HuH-7.5 (cell line): ENCODE data around the gene SIGLEC10.
"Not testable (repeated sequence)": the region's sequence is repeated elsewhere in the genome, so short reads cannot be mapped to it uniquely, and the experiment has no call there.

ENCODE experiments used
- DNase-seq: peaks from one replicate; pipeline ENCODE4 v3.0.0; 2011; ENCODE audit warnings: low spot score

SIGLEC10 gene

GRCh38 chr19:51439021-51439465, 21.6 kb upstream of the SIGLEC10 start:
- no peak for DNase-seq

- DNase-seq: no peak
Measured at GRCh38 chr19:51434456-51434855, 17.0 kb upstream of the SIGLEC10 start.

- no peak for DNase-seq
Measured at GRCh38 chr19:51433043-51433442, 15.6 kb upstream of the SIGLEC10 start.

- no peak for DNase-seq
Measured at GRCh38 chr19:51431124-51431523, 13.7 kb upstream of the SIGLEC10 start.

GRCh38 chr19:51430221-51430620, 12.8 kb upstream of the SIGLEC10 start:
- DNase-seq: no peak

GRCh38 chr19:51427201-51427600, 9.8 kb upstream of the SIGLEC10 start:
- DNase-seq: no peak

GRCh38 chr19:51422053-51422448, 4.6 kb upstream of the SIGLEC10 start:
- DNase-seq: peak; percentile 76

GRCh38 chr19:51421229-51422052, 4.0 kb upstream of the SIGLEC10 start:
- no peak for DNase-seq

- not testable (repeated sequence) for DNase-seq
Measured at GRCh38 chr19:51420511-51420910, 3.1 kb upstream of the SIGLEC10 start.

- no peak for DNase-seq
Measured at GRCh38 chr19:51418707-51419106, 1.3 kb upstream of the SIGLEC10 start.

- no peak for DNase-seq
Measured at GRCh38 chr19:51417810-51418157, 342 bp upstream of the SIGLEC10 start.

GRCh38 chr19:51416422-51416821, 1.0 kb downstream of the SIGLEC10 start:
- DNase-seq: not testable (repeated sequence)

- DNase-seq: no peak
Measured at GRCh38 chr19:51415187-51415586, 2.3 kb downstream of the SIGLEC10 start.

GRCh38 chr19:51410950-51411748, 6.3 kb downstream of the SIGLEC10 start:
- no peak for DNase-seq

GRCh38 chr19:51407511-51408131, 9.8 kb downstream of the SIGLEC10 start:
- peak; percentile 48 for DNase-seq

- DNase-seq: no peak
Measured at GRCh38 chr19:51402117-51402516, 15.3 kb downstream of the SIGLEC10 start.

- DNase-seq: not testable (repeated sequence)
Measured at GRCh38 chr19:51399936-51400335, 17.5 kb downstream of the SIGLEC10 start.

GRCh38 chr19:51399231-51399630, 18.2 kb downstream of the SIGLEC10 start:
- DNase-seq: no peak

- no peak for DNase-seq
Measured at GRCh38 chr19:51398096-51398704, 19.2 kb downstream of the SIGLEC10 start.

GRCh38 chr19:51397453-51397852, 20.0 kb downstream of the SIGLEC10 start:
- not testable (repeated sequence) for DNase-seq

- DNase-seq: no peak
Measured at GRCh38 chr19:51396175-51396574, 21.3 kb downstream of the SIGLEC10 start.
